ENCODE results near the gene RANBP17. TPM values are rescaled to one million over a fixed set of nuclear protein-coding genes. Genes with fewer than 3 reads are reported as not detected.
"Not testable (repeated sequence)": the region's sequence is repeated elsewhere in the genome, so short reads cannot be mapped to it uniquely, and the experiment has no call there.

RANBP17 gene
- total and polyA plus RNA-seq, 2 experiments from 2014 or later = 43.8 to 53.1 TPM

DNA sequence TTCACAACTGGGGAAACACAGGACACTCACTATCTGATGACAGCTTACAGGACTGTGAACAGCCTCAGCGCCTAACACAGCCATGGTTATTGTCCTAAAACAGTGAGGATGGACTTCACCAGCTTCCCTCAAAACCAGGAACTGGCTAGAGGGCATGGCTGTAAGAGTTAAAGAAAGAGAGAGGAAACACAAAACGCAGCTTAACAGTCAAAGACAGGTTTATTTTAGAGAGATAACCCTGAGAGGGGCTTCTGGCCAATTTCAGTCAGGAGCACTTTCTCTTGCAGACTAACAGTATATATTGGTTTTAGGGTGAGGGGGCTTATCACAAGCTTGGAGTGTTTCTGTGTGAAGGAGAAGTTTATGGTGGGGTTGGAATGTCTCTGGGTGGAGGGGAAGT is 35.7 kb upstream of the RANBP17 start (continued):
- TF ChIP-seq, protein P1, sequence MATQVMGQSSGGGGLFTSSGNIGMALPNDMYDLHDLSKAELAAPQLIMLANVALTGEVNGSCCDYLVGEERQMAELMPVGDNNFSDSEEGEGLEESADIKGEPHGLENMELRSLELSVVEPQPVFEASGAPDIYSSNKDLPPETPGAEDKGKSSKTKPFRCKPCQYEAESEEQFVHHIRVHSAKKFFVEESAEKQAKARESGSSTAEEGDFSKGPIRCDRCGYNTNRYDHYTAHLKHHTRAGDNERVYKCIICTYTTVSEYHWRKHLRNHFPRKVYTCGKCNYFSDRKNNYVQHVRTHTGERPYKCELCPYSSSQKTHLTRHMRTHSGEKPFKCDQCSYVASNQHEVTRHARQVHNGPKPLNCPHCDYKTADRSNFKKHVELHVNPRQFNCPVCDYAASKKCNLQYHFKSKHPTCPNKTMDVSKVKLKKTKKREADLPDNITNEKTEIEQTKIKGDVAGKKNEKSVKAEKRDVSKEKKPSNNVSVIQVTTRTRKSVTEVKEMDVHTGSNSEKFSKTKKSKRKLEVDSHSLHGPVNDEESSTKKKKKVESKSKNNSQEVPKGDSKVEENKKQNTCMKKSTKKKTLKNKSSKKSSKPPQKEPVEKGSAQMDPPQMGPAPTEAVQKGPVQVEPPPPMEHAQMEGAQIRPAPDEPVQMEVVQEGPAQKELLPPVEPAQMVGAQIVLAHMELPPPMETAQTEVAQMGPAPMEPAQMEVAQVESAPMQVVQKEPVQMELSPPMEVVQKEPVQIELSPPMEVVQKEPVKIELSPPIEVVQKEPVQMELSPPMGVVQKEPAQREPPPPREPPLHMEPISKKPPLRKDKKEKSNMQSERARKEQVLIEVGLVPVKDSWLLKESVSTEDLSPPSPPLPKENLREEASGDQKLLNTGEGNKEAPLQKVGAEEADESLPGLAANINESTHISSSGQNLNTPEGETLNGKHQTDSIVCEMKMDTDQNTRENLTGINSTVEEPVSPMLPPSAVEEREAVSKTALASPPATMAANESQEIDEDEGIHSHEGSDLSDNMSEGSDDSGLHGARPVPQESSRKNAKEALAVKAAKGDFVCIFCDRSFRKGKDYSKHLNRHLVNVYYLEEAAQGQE (IDR thresholded peaks at IDR 0.05; ENCODE audit: unreplicated experiment) = no peak
- TF ChIP-seq, protein P2, sequence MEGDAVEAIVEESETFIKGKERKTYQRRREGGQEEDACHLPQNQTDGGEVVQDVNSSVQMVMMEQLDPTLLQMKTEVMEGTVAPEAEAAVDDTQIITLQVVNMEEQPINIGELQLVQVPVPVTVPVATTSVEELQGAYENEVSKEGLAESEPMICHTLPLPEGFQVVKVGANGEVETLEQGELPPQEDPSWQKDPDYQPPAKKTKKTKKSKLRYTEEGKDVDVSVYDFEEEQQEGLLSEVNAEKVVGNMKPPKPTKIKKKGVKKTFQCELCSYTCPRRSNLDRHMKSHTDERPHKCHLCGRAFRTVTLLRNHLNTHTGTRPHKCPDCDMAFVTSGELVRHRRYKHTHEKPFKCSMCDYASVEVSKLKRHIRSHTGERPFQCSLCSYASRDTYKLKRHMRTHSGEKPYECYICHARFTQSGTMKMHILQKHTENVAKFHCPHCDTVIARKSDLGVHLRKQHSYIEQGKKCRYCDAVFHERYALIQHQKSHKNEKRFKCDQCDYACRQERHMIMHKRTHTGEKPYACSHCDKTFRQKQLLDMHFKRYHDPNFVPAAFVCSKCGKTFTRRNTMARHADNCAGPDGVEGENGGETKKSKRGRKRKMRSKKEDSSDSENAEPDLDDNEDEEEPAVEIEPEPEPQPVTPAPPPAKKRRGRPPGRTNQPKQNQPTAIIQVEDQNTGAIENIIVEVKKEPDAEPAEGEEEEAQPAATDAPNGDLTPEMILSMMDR (conservative IDR thresholded peaks at IDR 0.05; ENCODE audit: low read depth in 2 of 2) = no peak
- TF ChIP-seq STAT1 (IDR thresholded peaks at IDR 0.05; ENCODE audit: unreplicated experiment) = no peak
- TF ChIP-seq CREB1 (CRISPR knock-in tag; IDR thresholded peaks at IDR 0.05; ENCODE audit: low read depth) = no peak
- TF ChIP-seq, protein P3, sequence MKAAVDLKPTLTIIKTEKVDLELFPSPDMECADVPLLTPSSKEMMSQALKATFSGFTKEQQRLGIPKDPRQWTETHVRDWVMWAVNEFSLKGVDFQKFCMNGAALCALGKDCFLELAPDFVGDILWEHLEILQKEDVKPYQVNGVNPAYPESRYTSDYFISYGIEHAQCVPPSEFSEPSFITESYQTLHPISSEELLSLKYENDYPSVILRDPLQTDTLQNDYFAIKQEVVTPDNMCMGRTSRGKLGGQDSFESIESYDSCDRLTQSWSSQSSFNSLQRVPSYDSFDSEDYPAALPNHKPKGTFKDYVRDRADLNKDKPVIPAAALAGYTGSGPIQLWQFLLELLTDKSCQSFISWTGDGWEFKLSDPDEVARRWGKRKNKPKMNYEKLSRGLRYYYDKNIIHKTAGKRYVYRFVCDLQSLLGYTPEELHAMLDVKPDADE (IDR thresholded peaks at IDR 0.05) = no peak
- no peak for TF ChIP-seq EZH2 (IDR thresholded peaks at IDR 0.05; ENCODE audit: low read depth, unreplicated experiment)
- no peak for TF ChIP-seq JUNB (IDR thresholded peaks at IDR 0.05; ENCODE audit: unreplicated experiment)
- TF ChIP-seq ZNF114 (CRISPR knock-in tag; IDR thresholded peaks at IDR 0.05) = no peak

DNA sequence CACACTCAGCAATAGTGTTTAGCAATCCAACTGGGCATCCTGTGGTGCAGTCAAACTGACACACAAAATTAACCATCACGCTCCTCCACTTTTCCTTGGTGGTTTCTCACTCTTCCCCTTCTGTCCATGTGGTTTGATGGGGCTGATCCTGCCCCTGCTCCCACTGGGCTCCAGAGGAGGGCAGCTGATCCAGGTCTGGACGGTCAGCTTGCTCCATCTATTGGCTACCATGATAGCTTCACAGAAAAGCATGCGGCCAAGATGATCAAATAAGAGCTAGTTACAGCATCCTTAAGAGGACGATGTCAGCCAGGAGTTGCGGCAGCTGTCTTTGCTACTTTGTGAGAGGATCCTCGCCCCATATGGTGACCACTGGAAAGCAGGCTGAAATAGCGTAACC is 29.6 kb upstream of the RANBP17 start:
- Histone ChIP-seq H3K79me2 (replicated peaks; ENCODE audit: insufficient read depth) (no peaks in the 10 kb centered on the region), H4K20me1 (replicated peaks; ENCODE audit: insufficient read depth) (no peaks in the 10 kb centered on the region), H3K27me3 (ENCODE audit: insufficient read depth) (no peaks in the 10 kb centered on the region), H3K27ac (ENCODE audit: low read depth) (no peak overlapping the region), H3K4me2 (no peak overlapping the region), H3K4me1 (ENCODE audit: insufficient read depth) (no peaks in the 10 kb centered on the region), H2AFZ (0 out of 2 replicates have a peak overlapping the region, but pooled peaks have one; percentile 2), H3K9me2 (ENCODE audit: insufficient read depth) (peaks cover 4% of the 10 kb centered on the region; the same call in 1 of the 2 replicates), H3K4me3 (no peak overlapping the region), H3F3A (replicated peaks; ENCODE audit: low read depth) (no peaks in the 10 kb centered on the region), H3K36me3 (ENCODE audit: insufficient read depth) (no peaks in the 10 kb centered on the region)
- peaks cover 4% of the 10 kb centered on the region for H3K4me1 Mint-ChIP-seq
- no peak overlapping the region for H3K4me3 Mint-ChIP-seq
- ATAC-seq = no peak; the same call in 1 of the 3 replicates
- H3K36me3 Mint-ChIP-seq (ENCODE audit: low read depth) = peaks cover 16% of the 10 kb centered on the region; the same call in 1 of the 3 replicates
- peak; percentile 27 for DNase-seq (ENCODE audit: low spot score)
- TF ChIP-seq POLR2AphosphoS5 (IDR thresholded peaks at IDR 0.05; ENCODE audit: low read depth) = no peak
- no peak for TF ChIP-seq CREB1 (CRISPR knock-in tag; IDR thresholded peaks at IDR 0.05; ENCODE audit: low read depth)
- TF ChIP-seq, protein P2 (conservative IDR thresholded peaks at IDR 0.05; ENCODE audit: low read depth in 2 of 2) = peak in 1 of 2 experiments; percentile 49; a peak in 2 of 4 replicates
- H3K27ac Mint-ChIP-seq = no peak overlapping the region
- H3K9me3 Mint-ChIP-seq = peaks cover 25% of the 10 kb centered on the region
- peaks cover 2% of the 10 kb centered on the region for H3K27me3 Mint-ChIP-seq (ENCODE audit: insufficient read depth, low read depth, poor library complexity)

DNA sequence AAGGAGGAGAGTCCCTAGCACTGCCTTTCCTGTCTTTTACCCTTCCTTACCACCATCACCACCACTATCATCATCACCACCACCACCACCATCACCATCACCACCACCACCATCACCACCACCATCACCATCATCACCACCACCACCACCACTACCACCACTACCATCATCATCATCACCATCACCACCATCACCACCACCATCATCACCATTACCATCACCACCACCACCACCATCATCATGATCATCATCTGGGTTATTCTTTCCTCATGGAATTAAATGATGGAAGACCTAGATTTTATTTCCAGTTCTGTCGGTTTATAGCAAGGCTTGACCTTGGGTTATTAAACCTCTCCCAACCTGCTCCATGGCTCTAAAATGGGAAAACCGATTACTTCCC is 27.8 kb upstream of the RANBP17 start:
- not testable (repeated sequence) for H3K9me2 ChIP-seq (ENCODE audit: insufficient read depth); DNase-seq (ENCODE audit: low spot score); H3K4me3 ChIP-seq; H3K27me3 ChIP-seq (ENCODE audit: insufficient read depth); H2AFZ ChIP-seq; H3K79me2 ChIP-seq (replicated peaks; ENCODE audit: insufficient read depth); H3K4me1 Mint-ChIP-seq; H3K27ac Mint-ChIP-seq; H3K36me3 ChIP-seq (ENCODE audit: insufficient read depth); H3K27ac ChIP-seq (ENCODE audit: low read depth); H3K4me3 Mint-ChIP-seq; H3F3A ChIP-seq (replicated peaks; ENCODE audit: low read depth); H3K27me3 Mint-ChIP-seq (ENCODE audit: insufficient read depth, low read depth, poor library complexity); H4K20me1 ChIP-seq (replicated peaks; ENCODE audit: insufficient read depth); ATAC-seq; H3K36me3 Mint-ChIP-seq (ENCODE audit: low read depth); H3K4me1 ChIP-seq (ENCODE audit: insufficient read depth); H3K4me2 ChIP-seq
- H3K9me3 Mint-ChIP-seq = peaks cover 11% of the 10 kb centered on the region

Data from GM23338 (cell line).